Left colon (tissue), 2 donors: ENCODE measurements around the gene TRAF6. TPM values are rescaled to one million over a fixed set of nuclear protein-coding genes. Genes with fewer than 3 reads are reported as not detected.

ENCODE experiments used
- ATAC-seq: fragments of 200-7000 bp; cut with Tn5 transposase; one replicate; pipeline ENCODE4 v1.9.1; 2020; ENCODE audit warnings: mild to moderate bottlenecking, moderate library complexity
- DNase-seq, 2 donors: peaks; one replicate each; pipeline ENCODE4 v3.0.0-alpha.2; 2020
- intact Hi-C, 2 donors: fragments of 100-400 bp; cut with DNase I in 1 of 2; cut with micrococcal nuclease in 1 of 2; formaldehyde crosslinking; loops; one replicate each; pipeline versions ENCODE4 v1.11.2 to v1.14.0; 2022; cut with DNase I, micrococcal nuclease
- total RNA-seq, 2 donors: library from RNA; stranded (reverse); fragmentation: NEBNext Ultra II Directional; extraction: Animal tissue kit (Norgen Biotek cat#: 25700); gene quantifications; one replicate each; pipeline ENCODE4 v1.2.1, GENCODE V29; 2021
- donor health status: DM: no; HTN: no; CAD: no.
- donor health status: DM: yes; HTN: yes; CAD: no.

The TRAF6 gene
- total RNA-seq, 2 donors from 2014 or later: 11.7 to 15.1 TPM

DNA sequence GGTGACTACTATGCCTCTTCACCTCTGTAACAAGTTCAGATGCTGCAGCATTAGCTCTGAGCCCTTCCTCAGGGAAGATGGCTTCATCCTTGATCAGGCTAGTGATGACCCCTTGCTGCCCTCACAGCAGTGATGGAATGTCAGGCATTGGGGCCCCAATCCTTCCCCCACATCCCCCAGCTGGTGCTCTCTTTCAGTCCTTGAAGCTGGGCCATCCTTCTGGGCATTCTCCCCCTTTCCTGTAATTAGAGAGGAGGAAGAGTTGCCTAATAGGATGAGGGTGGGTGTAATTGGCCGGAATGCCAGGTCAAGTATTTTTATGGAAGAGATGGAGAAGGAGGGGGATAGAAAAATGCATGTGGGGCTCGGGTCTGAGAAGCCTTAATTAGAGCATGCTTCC lies 62.6 kb downstream of the TRAF6 start:
- intact Hi-C loops: no loop called here
- no peak for ATAC-seq
- DNase-seq: no peak

DNA sequence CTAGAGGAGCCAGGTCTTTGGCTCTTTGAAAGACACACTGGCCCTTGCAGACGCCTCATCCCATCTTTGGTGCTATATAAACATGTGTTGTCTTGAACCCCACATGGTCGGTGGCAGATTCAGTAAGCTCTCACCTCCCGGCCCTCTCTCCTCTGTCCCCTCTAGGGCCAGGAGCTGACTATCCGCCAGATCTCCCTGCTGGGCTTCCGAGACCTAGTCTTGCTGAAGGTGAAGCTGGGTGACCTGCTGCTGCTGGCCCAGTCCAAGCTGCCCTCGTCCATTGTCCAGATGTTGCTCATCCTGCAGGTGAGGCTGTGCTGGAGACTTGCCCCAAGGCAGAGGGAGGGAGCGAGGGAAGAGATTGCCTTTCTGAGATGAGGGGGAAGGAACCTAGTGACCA lies 63.9 kb downstream of the TRAF6 start:
- ATAC-seq (no peak), DNase-seq (no peak)
- intact Hi-C loops: no loop called here

DNA sequence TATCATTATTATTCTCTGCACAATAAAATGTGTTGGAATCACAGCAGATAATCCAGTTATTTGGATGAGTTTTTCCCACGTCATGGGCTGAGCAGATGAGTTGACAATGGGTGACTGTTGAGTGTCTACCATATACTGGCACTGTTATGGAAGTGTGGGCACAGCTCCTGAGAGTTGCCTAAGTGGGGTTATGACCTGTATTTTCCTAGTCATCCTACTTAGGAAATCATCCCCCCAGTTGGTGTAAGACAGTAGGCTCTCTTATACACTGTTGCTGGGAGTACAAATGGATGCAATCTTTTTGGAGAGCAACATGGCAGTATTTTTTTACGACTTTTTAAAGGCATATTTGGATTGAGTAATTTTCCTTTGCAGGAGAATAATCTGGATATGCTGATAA lies 66.4 kb downstream of the TRAF6 start:
- intact Hi-C loops: no loop called here

DNA sequence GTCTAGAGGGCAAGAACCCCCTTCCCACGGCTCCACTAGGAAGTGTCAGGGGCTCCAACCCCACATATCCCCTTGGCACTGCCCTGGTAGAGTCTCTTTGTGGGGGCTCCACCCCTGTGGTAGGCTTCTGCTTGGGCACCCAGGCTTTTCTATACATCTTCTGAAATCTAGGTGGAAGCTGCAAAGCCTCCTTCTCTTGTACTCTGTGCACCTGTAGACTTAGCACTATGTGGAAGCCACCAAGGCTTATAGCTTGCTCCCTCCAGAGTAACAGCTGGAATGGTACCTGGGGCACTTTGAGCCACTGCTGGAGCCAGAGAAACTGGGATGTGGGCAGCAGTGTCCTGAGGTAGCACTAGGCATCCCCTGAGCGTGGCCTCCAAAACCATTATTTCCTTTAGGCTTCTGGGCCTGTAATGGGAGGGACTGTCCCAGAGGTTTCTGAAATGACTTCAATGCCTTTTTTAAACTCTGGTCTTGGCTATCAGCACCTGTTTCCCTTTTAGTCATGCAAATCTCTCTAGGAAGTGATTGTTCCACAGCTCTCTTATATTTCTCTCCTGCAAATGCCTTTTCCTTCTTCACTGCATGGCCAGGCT lies 68.4 kb downstream of the TRAF6 start:
- DNase-seq (no peak), ATAC-seq (no peak)
- intact Hi-C loops: no loop called here

More for the DNA sequence above, 66.4 kb downstream of the TRAF6 start:
- DNase-seq (no peak), ATAC-seq (no peak)

DNA sequence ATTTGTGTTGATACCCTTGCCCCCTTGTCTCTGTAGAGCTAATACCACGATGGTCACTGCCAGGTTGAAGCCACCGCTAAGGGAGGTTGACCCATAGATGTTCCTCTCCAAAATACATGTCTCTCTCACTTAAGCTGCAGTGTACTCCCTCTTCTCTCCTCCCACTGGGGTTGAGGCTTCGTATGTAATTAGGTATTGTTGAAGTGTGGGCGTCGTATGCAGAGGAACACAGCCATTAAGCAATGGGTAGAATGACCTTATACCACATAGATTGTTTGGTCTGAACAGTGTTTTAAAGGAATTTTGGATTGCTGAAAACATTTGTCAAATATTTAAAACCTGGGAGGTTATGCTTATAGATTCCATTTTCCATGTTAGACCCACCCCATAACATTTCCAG lies 71.9 kb downstream of the TRAF6 start:
- no peak for ATAC-seq
- DNase-seq: no peak

DNA sequence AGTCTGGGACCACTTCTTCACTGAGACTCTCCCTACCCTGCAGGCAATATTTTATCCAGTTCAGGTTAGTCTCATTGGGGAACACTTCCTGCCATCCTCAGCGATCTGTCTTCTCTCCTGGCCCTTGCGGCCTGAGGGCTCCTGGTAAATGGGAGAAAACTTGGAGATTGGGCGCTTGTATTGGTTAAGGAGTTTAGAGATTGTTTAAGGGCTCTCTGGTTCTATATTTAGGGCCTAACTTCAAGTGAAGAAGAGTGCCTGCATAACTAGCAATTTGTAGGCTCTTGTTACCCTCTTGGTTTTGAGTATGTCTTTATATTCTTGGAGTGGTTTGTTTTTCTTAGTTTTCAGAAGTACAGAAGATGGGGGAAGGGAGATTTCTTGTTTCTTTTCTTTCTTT lies 72.7 kb downstream of the TRAF6 start:
- no peak for ATAC-seq
- intact Hi-C loops: no loop called here
- DNase-seq: no peak

More for the DNA sequence above, 71.9 kb downstream of the TRAF6 start:
- intact Hi-C loops: no loop called here

Other genes starting within 250 kb of the TRAF6 start
- 10 to 100 TPM; 38.1 to 42.2 TPM for gene COMMD9, start 220.8 kb downstream of the TRAF6 start, total RNA-seq
- gene PRR5L, start 214.0 kb downstream of the TRAF6 start, total RNA-seq: 100 to 1,000 TPM; 172 to 264 TPM
- 1 to 10 TPM; 1.2 to 2.5 TPM for gene RAG1, start 57.7 kb upstream of the TRAF6 start, total RNA-seq
- gene IFTAP, start 84.2 kb upstream of the TRAF6 start, total RNA-seq: 1 to 10 TPM; 4.4 to 7.8 TPM
- not detected for gene RAG2, start 88.0 kb upstream of the TRAF6 start, total RNA-seq